Upper lobe of left lung (tissue), 6 donors: ENCODE results near the gene SGSM1. TPM values are rescaled to one million over a fixed set of nuclear protein-coding genes. Genes with fewer than 3 reads are reported as not detected.

Experiments
- ATAC-seq, 2 donors: fragments of 200-7000 bp; cut with Tn5 transposase; one replicate each; pipeline ENCODE4 v1.9.1; 2022; ENCODE audit warnings: mild to moderate bottlenecking in 2 of 2, moderate library complexity in 2 of 2; ENCODE audit not compliant: low FRiP score in 2 of 2
- DNase-seq, 2 donors: peaks; one replicate each; pipeline ENCODE4 v3.0.0-alpha.2; 2019 to 2020
- H3K27ac ChIP-seq, 4 donors: fragments of 200-600 bp; sonication (generic); one replicate each; pipeline ENCODE4 v1.5.1; 2016 to 2019
- H3K27me3 ChIP-seq, 4 donors: fragments of 200-600 bp; sonication (generic); one replicate each; pipeline ENCODE4 v1.5.1; 2017 to 2019
- H3K36me3 ChIP-seq, 4 donors: fragments of 200-600 bp; sonication (generic); one replicate each; pipeline ENCODE4 v1.5.1; 2016 to 2019
- H3K4me1 ChIP-seq, 4 donors: fragments of 200-600 bp; sonication (generic); one replicate each; pipeline ENCODE4 v1.5.1; 2018 to 2019
- H3K4me3 ChIP-seq, 4 donors: fragments of 200-600 bp; sonication (generic); one replicate each; pipeline ENCODE4 v1.5.1; 2017 to 2019; ENCODE audit warnings: mild to moderate bottlenecking in 2 of 4, moderate library complexity in 1 of 4
- H3K9me3 ChIP-seq, 4 donors: fragments of 200-600 bp; sonication (generic); one replicate each; pipeline ENCODE4 v1.5.1; 2018 to 2019
- EP300 ChIP-seq, 4 donors: sonication (generic); formaldehyde crosslinking; IDR thresholded peaks; one replicate each; pipeline ENCODE4 v1.5.1; 2017; ENCODE audit warnings: antibody characterized with exemption in 4 of 4, control low read depth in 2 of 4
- POLR2A ChIP-seq, 4 donors: fragments of 450-650 bp; IDR thresholded peaks; one replicate each; pipeline ENCODE4 v1.5.1; 2016 to 2017; ENCODE audit warnings: antibody characterized with exemption in 4 of 4, mild to moderate bottlenecking in 2 of 4
- POLR2AphosphoS5 ChIP-seq, 2 donors: sonication (generic); formaldehyde crosslinking; IDR thresholded peaks; one replicate each; pipeline ENCODE4 v1.5.1; 2017; ENCODE audit warnings: antibody characterized with exemption in 2 of 2
- WGBS, 2 donors: methylation state at CpG; one replicate each; pipeline ENCODE4 v1.1.5; 2017 to 2018; 5-methylcytosine and 5-hydroxymethylcytosine counted together
- total RNA-seq, 6 donors: library from RNA; depleted of rRNA in 4 of 6; stranded (reverse); fragments of >200 nt in 4 of 6; gene quantifications; one replicate each; pipeline versions ENCODE4 v1.1.0 to v1.2.1, GENCODE V29; 2016 to 2021
- TF ChIP-seq, protein P1 (sequence below), 6 experiments: fragments of 450-650 bp in 4 of 6; fragments of 200-600 bp in 2 of 6; sonication (generic) in 2 of 6; IDR thresholded peaks; one replicate each; pipeline ENCODE4 v1.5.1; 2016 to 2019; ENCODE audit warnings: antibody characterized with exemption in 6 of 6
- donor health status: DM: no; HTN: no; CAD: no; lungs with moderate emphysema.
- donor health status: DM: no; HTN: yes; CAD: no; lungs with severe emphysema.

Gene SGSM1
- total RNA-seq, 6 donors from 2014 or later = 0.76 to 4.2 (median 2.8) TPM

DNA sequence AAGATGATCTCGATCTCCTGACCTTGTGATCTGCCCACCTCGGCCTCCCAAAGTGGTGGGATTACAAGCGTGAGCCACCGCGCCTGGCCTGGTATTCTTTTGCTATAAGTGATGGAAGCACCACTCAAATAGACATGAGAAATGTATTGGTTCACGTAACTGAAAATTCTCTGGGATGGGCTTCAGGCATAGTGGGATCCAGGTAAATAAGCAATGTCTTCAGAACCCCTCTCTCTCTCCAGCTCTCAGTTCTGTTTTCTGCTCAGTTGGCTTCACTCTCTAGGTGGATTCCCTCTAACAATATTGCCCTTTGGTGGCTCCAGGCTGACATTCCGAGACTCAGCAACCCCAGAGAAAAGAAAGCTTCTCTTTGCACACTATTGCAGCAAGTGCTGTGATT is 141.4 kb downstream of the SGSM1 start:
- H3K36me3 ChIP-seq = no peaks in the 10 kb centered on the region
- no peak for DNase-seq
- 89 to 92% methylated on average over 7 of the region's 7 CpGs for WGBS, 2 donors
- H3K27me3 ChIP-seq = no peaks in the 10 kb centered on the region
- TF ChIP-seq EP300 (IDR thresholded peaks at IDR 0.05) (no peak), POLR2AphosphoS5 (IDR thresholded peaks at IDR 0.05) (no peak), POLR2A (IDR thresholded peaks at IDR 0.05) (no peak)
- TF ChIP-seq, protein P1, sequence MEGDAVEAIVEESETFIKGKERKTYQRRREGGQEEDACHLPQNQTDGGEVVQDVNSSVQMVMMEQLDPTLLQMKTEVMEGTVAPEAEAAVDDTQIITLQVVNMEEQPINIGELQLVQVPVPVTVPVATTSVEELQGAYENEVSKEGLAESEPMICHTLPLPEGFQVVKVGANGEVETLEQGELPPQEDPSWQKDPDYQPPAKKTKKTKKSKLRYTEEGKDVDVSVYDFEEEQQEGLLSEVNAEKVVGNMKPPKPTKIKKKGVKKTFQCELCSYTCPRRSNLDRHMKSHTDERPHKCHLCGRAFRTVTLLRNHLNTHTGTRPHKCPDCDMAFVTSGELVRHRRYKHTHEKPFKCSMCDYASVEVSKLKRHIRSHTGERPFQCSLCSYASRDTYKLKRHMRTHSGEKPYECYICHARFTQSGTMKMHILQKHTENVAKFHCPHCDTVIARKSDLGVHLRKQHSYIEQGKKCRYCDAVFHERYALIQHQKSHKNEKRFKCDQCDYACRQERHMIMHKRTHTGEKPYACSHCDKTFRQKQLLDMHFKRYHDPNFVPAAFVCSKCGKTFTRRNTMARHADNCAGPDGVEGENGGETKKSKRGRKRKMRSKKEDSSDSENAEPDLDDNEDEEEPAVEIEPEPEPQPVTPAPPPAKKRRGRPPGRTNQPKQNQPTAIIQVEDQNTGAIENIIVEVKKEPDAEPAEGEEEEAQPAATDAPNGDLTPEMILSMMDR (IDR thresholded peaks at IDR 0.05) = no peak
- no peak overlapping the region for H3K4me3 ChIP-seq
- ATAC-seq = no peak
- H3K9me3 ChIP-seq = no peaks in the 10 kb centered on the region
- peaks cover 0 to 15% (median 2%) of the 10 kb centered on the region in 4 donors for H3K4me1 ChIP-seq
- no peak overlapping the region for H3K27ac ChIP-seq

DNA sequence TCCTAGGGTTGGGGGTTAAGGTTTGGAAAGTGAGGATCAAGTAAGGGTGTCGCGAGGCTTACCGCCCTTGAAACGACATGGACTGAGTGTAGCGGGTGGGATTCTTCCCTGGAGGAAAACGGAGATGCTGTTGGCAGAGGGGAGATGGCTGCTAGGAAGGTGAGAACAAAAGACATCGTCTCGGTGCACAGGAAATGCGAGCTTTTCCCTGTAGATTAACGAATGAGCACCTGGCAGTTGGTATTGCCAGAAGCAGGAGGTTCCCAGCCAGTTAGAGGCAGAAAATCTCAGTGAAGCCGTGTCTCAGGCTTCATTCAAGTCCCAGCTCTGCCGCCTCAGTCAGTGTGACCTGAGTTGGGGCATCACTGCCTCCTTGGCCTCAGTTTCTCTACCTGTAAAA is 141.9 kb downstream of the SGSM1 start:
- 67 to 73% methylated on average over 12 of the region's 12 CpGs for WGBS, 2 donors
- H3K9me3 ChIP-seq = no peaks in the 10 kb centered on the region
- no peak for TF ChIP-seq POLR2A (IDR thresholded peaks at IDR 0.05)
- no peak for TF ChIP-seq POLR2AphosphoS5 (IDR thresholded peaks at IDR 0.05)
- no peak for TF ChIP-seq EP300 (IDR thresholded peaks at IDR 0.05)
- TF ChIP-seq, protein P1 (IDR thresholded peaks at IDR 0.05) = no peak
- H3K4me3 ChIP-seq = no peak overlapping the region
- no peaks in the 10 kb centered on the region for H3K27me3 ChIP-seq
- no peaks in the 10 kb centered on the region for H3K36me3 ChIP-seq
- H3K27ac ChIP-seq = no peak overlapping the region
- DNase-seq (no peak), ATAC-seq (no peak)
- H3K4me1 ChIP-seq = peaks cover 0 to 20% (median 2%) of the 10 kb centered on the region in 4 donors

DNA sequence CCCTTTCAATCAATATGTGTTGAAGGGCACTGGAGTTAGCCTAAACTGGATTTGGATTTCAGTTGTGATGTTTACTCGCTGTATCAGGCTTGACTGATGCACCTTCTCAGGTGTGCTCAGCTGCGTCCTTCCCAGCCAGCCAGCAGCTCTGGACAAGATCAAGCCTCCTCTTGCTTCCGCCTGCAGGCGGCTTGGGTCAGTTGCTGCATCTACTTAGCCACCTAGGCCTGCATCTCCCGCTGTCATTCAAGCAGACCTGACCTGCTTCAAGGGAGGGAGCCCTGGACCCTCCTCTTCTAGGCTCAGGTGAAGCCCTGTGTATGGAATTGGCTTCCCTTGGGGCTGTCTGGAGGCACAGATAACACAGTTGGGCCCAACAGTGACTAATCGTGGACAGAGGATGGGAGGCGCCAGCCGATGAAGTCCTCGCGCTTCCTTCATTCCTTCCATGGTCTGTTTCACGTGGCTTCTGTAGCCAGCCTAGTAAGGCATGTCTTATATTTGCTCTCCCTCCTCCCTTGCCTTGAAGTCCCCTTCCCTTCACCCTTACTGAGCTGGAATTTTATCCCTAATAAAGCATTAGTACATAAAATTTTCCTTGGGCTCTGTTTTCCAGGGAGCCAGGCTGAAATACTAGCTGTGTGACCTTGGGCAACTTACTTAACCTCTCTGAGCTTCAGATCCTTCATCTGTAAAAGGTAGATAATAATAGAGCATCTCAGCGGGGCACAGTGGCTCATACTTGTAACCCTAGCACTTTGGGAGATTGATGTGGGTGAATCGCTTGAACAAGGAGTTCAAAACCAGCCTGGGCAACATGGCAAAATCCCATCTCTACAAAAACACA is 142.6 kb downstream of the SGSM1 start:
- H3K9me3 ChIP-seq = no peaks in the 10 kb centered on the region
- TF ChIP-seq, protein P1 (IDR thresholded peaks at IDR 0.05) = no peak
- TF ChIP-seq EP300 (IDR thresholded peaks at IDR 0.05) = no peak
- H3K27ac ChIP-seq = no peak overlapping the region
- no peak for DNase-seq
- WGBS, 2 donors = 85 to 93% methylated on average over 12 to 13 of the region's 13 CpGs
- H3K4me3 ChIP-seq = no peak overlapping the region
- ATAC-seq = no peak
- H3K4me1 ChIP-seq = peaks cover 0 to 27% (median 2%) of the 10 kb centered on the region in 4 donors
- no peaks in the 10 kb centered on the region for H3K36me3 ChIP-seq
- H3K27me3 ChIP-seq = peaks cover 0 to 5% (median 0%) of the 10 kb centered on the region in 4 donors

DNA sequence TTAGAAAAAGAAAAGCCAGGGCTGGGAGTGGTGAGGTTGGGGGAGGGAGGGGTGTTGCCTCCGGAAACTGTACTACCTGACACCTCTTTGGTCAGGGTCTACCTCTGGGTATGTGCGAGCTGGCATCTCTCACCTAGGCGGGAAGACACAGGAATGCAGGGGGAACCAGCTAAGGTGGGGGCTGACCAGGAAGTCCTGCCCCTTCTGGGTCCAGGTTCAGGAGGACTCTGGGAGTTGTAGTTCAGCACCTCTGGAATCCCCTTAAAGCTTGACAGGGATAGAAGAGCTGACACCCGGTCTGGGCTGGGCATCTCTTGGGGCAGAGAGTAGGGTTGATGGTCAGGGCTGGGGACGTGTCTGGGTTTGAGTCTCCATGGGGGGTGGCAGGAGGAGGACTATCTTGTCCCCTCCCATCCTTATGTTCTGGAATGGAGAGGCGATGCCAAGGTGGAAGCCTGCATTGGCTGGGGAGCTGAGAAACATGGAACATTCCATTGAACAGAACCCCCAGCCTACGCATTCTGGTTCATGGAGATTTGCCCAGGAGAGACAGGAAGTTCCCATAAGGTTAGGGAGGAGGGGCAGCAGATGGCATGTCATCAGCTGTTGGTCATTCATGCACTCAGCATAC is 144.4 kb downstream of the SGSM1 start:
- Histone ChIP-seq H3K4me3 (no peak overlapping the region), H3K27me3 (peaks cover 0 to 5% (median 0%) of the 10 kb centered on the region in 4 donors), H3K36me3 (no peaks in the 10 kb centered on the region), H3K9me3 (no peaks in the 10 kb centered on the region), H3K27ac (no peak overlapping the region), H3K4me1 (peaks cover 7 to 45% (median 16%) of the 10 kb centered on the region in 4 donors)
- DNase-seq = no peak
- TF ChIP-seq POLR2AphosphoS5 (IDR thresholded peaks at IDR 0.05) (no peak), POLR2A (IDR thresholded peaks at IDR 0.05) (no peak), EP300 (IDR thresholded peaks at IDR 0.05) (no peak)
- TF ChIP-seq, protein P1 (IDR thresholded peaks at IDR 0.05) = no peak
- ATAC-seq = no peak
- 15 to 32% methylated on average over 5 to 7 of the region's 7 CpGs for WGBS, 2 donors
